DND-41 (cell line): ENCODE measurements around the gene PUSL1.

ENCODE experiments used
- ATAC-seq: fragments of 200-7000 bp; cut with Tn5 transposase; 3 replicates; pipeline ENCODE4 v1.9.1; 2021; ENCODE audit warnings: low read depth; ENCODE audit not compliant: insufficient read depth
- DNase-seq: peaks from one replicate; pipeline ENCODE4 v3.0.0-alpha.2; 2020
- H2AFZ ChIP-seq: 2 replicates; pipeline ENCODE4 v1.6.0; 2012; ENCODE audit warnings: low read depth, low read length
- H3K27ac ChIP-seq: 2 replicates; pipeline ENCODE4 v1.5.1; 2012; ENCODE audit warnings: low read length, inconsistent platforms
- H3K27me3 ChIP-seq: fragments of 200-600 bp; sonication (generic); 2 replicates; pipeline ENCODE4 v1.6.0; 2012; ENCODE audit warnings: low read length, mild to moderate bottlenecking, inconsistent platforms; ENCODE audit not compliant: insufficient read depth, poor library complexity
- H3K36me3 ChIP-seq: 2 replicates; pipeline ENCODE4 v1.5.1; 2012; ENCODE audit warnings: low read length, inconsistent platforms; ENCODE audit not compliant: insufficient read depth
- H3K4me1 ChIP-seq: 2 replicates; pipeline ENCODE4 v1.5.1; 2012; ENCODE audit warnings: mild to moderate bottlenecking, low read length; ENCODE audit not compliant: insufficient read depth
- H3K4me2 ChIP-seq: 2 replicates; pipeline ENCODE4 v1.6.0; 2012; ENCODE audit warnings: mild to moderate bottlenecking, moderate library complexity, low read length, inconsistent platforms; ENCODE audit not compliant: insufficient read depth
- H3K4me3 ChIP-seq, 2 experiments: fragments of 200-600 bp in 1 of 2; shearing (Covaris generic) in 1 of 2; 2 replicates each; pipeline ENCODE4 v1.5.1; 2012 to 2016; ENCODE audit warnings: inconsistent platforms in 2 of 2, low read length in 2 of 2, mild to moderate bottlenecking in 2 of 2, low read depth in 1 of 2, moderate library complexity in 1 of 2
- H3K79me2 ChIP-seq: 2 replicates; pipeline ENCODE4 v1.6.0; 2012; ENCODE audit warnings: low read length, inconsistent platforms; ENCODE audit not compliant: insufficient read depth
- H3K9ac ChIP-seq: 2 replicates; pipeline ENCODE4 v1.6.0; 2012; ENCODE audit warnings: low read depth, mild to moderate bottlenecking, inconsistent platforms, low read length, moderate library complexity
- H3K9me3 ChIP-seq: 2 replicates; pipeline ENCODE4 v1.5.1; 2012; ENCODE audit warnings: low read length, moderate library complexity, mild to moderate bottlenecking, inconsistent platforms; ENCODE audit not compliant: insufficient read depth, severe bottlenecking
- H4K20me1 ChIP-seq: 2 replicates; pipeline ENCODE4 v1.6.0; 2012; ENCODE audit warnings: low read length; ENCODE audit not compliant: insufficient read depth
- EZH2 ChIP-seq: IDR thresholded peaks from 3 replicates; pipeline ENCODE4 v1.6.1; 2012; ENCODE audit warnings: borderline replicate concordance, low read depth, mild to moderate bottlenecking, moderate library complexity, low read length, inconsistent platforms; ENCODE audit not compliant: severe bottlenecking
- TF ChIP-seq, protein P1 (sequence below): IDR thresholded peaks from 2 replicates; pipeline ENCODE4 v1.5.1; 2012; ENCODE audit warnings: borderline replicate concordance, low read length, moderate library complexity, mild to moderate bottlenecking; ENCODE audit not compliant: poor library complexity, severe bottlenecking; ENCODE audit errors: extremely low read depth

The PUSL1 gene

DNA sequence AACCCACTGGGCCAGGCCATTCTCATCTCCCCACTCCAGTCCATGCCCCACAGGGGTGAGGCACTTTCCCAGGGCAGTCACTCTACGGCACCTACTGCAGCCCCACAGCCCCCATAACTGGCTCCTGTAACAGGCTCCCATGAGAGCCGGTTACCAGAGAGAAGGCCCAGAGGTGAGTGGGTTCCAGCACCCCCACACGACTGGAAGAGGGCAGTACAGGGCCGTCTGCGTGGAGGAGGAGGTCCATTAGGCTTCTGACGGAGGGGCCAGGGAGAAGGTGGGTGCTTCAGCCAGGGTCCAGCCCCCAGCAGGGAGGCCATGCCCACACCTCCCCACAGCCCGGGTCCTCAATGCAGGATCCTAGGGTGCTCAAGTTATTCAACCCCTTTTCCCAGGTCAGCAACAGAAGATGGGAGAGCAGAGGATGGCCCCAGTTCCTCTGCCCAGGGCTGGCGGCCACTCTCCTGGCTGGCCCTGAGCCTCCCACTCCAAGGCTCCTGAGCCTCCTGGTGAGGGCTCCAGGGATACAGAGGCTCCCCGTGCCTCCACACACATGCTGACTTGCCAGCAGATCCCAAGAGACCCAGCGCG is 2.2 kb upstream of the PUSL1 start:
- no peak for TF ChIP-seq EZH2
- TF ChIP-seq, protein P1, sequence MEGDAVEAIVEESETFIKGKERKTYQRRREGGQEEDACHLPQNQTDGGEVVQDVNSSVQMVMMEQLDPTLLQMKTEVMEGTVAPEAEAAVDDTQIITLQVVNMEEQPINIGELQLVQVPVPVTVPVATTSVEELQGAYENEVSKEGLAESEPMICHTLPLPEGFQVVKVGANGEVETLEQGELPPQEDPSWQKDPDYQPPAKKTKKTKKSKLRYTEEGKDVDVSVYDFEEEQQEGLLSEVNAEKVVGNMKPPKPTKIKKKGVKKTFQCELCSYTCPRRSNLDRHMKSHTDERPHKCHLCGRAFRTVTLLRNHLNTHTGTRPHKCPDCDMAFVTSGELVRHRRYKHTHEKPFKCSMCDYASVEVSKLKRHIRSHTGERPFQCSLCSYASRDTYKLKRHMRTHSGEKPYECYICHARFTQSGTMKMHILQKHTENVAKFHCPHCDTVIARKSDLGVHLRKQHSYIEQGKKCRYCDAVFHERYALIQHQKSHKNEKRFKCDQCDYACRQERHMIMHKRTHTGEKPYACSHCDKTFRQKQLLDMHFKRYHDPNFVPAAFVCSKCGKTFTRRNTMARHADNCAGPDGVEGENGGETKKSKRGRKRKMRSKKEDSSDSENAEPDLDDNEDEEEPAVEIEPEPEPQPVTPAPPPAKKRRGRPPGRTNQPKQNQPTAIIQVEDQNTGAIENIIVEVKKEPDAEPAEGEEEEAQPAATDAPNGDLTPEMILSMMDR: peak; percentile 36
- H3K79me2 ChIP-seq: peaks cover 62% of the 10 kb centered on the region
- peaks cover 56% of the 10 kb centered on the region for H4K20me1 ChIP-seq
- peak overlapping the region in 1 of 2 experiments; percentile 96; a peak in 2 of 4 replicates for H3K4me3 ChIP-seq
- peak overlapping the region; percentile 96 for H3K9ac ChIP-seq
- H3K4me1 ChIP-seq: peaks cover 46% of the 10 kb centered on the region
- no peaks in the 10 kb centered on the region for H3K9me3 ChIP-seq
- H3K27me3 ChIP-seq: no peaks in the 10 kb centered on the region
- peak overlapping the region; percentile 76 for H3K4me2 ChIP-seq
- peak; percentile 31 for DNase-seq
- no peak for ATAC-seq
- peak overlapping the region; percentile 51 for H3K27ac ChIP-seq
- peaks cover 24% of the 10 kb centered on the region for H3K36me3 ChIP-seq
- no peak overlapping the region for H2AFZ ChIP-seq

DNA sequence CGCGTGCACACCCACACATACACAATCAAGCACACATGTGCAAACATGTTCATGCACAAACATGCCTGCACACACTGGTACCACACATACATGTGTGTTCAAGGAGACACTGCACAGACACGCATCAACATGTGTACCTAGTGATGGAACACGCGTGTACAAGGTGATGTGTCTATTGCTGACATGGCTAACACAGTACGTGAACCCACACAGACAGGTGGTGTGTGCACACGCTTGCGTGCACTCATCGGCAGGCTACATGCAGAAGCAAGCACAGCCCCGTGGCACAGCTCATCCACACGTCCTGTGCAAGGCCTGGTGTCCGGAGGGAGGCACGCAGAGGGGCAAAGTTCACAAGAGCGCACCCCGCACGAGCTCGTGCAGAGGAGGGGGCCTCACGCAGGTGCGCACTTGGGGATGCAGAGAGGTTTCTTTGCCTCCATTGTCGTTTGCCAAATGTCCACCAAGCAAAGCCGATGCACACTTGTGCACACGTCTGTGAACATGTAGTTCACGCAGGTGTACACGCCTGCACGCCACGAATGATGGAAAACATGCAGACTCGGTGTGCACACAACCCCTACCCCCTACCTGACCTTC is 1.6 kb upstream of the PUSL1 start:
- H3K27me3 ChIP-seq: no peaks in the 10 kb centered on the region
- peak overlapping the region; percentile 67 for H3K27ac ChIP-seq
- DNase-seq: no peak
- peak overlapping the region; percentile 96 for H3K9ac ChIP-seq
- peak overlapping the region; percentile 76 for H3K4me2 ChIP-seq
- peak overlapping the region; percentile 64; the same call in 1 of the 2 replicates for H2AFZ ChIP-seq
- peaks cover 30% of the 10 kb centered on the region for H3K36me3 ChIP-seq
- TF ChIP-seq, protein P1: no peak
- TF ChIP-seq EZH2: no peak
- no peak for ATAC-seq
- H3K4me3 ChIP-seq: peak overlapping the region; percentile 91 to 96; a peak in 3 of 4 replicates
- peaks cover 60% of the 10 kb centered on the region for H4K20me1 ChIP-seq
- peaks cover 63% of the 10 kb centered on the region for H3K79me2 ChIP-seq
- H3K4me1 ChIP-seq: peaks cover 46% of the 10 kb centered on the region
- H3K9me3 ChIP-seq: no peaks in the 10 kb centered on the region

DNA sequence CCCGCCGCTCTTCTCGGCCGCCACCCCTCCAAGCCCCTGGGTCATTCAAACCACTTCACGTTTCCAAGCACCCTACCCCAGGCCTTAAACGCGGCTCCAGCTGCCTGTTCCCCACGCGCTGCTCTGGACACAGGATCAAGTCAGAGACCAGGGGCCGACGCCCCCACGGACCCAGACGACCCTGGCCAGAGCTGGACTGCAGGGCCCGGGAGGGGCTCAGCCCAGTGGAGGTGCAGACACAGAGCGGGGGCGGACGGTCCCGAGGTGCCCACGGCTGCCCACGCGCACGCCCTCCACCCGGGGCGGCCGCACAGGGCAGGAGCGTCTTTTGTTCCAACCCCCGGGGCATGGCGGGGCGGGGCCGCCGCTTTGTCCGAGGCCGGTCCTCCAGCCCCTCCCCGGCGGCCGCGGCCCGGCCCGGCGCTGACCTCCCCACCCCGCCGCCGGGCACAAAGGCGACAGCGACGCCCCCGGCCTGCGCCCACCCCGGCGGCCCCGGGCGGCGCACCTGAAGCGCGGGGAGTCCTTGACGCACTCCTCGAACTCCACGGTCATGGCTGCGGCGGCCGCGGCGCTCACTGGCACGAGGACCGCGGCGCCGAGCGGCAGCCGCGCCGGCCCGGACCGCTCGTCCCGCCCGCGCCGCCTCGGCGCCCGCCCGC is 1.0 kb upstream of the PUSL1 start:
- peak overlapping the region; percentile 64 for H2AFZ ChIP-seq
- H3K27me3 ChIP-seq: no peaks in the 10 kb centered on the region
- DNase-seq: no peak
- peaks cover 46% of the 10 kb centered on the region for H3K4me1 ChIP-seq
- H3K9me3 ChIP-seq: no peaks in the 10 kb centered on the region
- H3K4me3 ChIP-seq: peak overlapping the region; percentile 91 to 96
- ATAC-seq: no peak
- peaks cover 36% of the 10 kb centered on the region for H3K36me3 ChIP-seq
- peak overlapping the region; percentile 67 for H3K27ac ChIP-seq
- H3K79me2 ChIP-seq: peaks cover 65% of the 10 kb centered on the region
- no peak for TF ChIP-seq EZH2
- H3K4me2 ChIP-seq: peak overlapping the region; percentile 76
- peak overlapping the region; percentile 96 for H3K9ac ChIP-seq
- peaks cover 56% of the 10 kb centered on the region for H4K20me1 ChIP-seq

DNA sequence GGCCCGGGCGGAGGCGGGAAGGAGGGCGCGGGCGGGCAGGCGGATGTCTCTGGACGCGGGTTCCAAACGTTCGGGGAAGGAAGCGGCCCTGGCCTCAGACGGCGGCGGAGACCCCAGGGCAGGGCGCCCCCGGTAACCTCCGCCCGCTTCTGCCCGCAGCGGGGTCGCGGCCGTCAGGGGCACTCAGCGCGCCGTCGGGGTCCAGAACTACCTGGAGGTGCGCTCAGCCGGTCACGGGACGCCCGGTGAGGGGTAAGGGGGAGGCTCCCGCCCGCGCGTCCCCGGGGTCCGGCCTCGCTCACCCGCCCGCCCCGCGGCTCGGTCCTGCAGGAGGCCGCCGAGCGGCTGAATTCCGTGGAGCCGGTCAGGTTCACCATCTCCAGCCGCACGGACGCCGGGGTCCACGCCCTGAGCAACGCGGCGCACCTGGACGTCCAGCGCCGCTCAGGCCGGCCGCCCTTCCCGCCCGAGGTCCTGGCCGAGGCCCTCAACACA is 406 bp downstream of the PUSL1 start:
- Histone ChIP-seq H3K27ac (peak overlapping the region; percentile 79), H2AFZ (peak overlapping the region; percentile 87)

More for the DNA sequence above, 406 bp downstream of the PUSL1 start:
- H3K36me3 ChIP-seq: peaks cover 50% of the 10 kb centered on the region
- TF ChIP-seq EZH2: no peak
- TF ChIP-seq, protein P1: no peak
- H3K9ac ChIP-seq: peak overlapping the region; percentile 96
- H3K4me3 ChIP-seq: peak overlapping the region; percentile 74 to 96
- DNase-seq (no peak), ATAC-seq (no peak)
- H3K9me3 ChIP-seq: no peaks in the 10 kb centered on the region
- H3K27me3 ChIP-seq: no peaks in the 10 kb centered on the region
- peaks cover 46% of the 10 kb centered on the region for H3K4me1 ChIP-seq
- peaks cover 60% of the 10 kb centered on the region for H4K20me1 ChIP-seq
- H3K79me2 ChIP-seq: peaks cover 73% of the 10 kb centered on the region
- H3K4me2 ChIP-seq: peak overlapping the region; percentile 76
